AG09319 (cell line): Measurements from ENCODE around the gene STAMBPL1.

Experiments
- DNase-seq: peaks from one replicate; pipeline ENCODE4 v3.0.0-alpha.2; 2010; ENCODE audit warnings: low read depth; ENCODE audit errors: extremely low read depth
- CTCF ChIP-seq: IDR thresholded peaks from 2 replicates; pipeline ENCODE4 v1.5.1; 2011; ENCODE audit warnings: low read depth, mild to moderate bottlenecking, inconsistent platforms, low read length, moderate library complexity

STAMBPL1 gene

GRCh38 chr10:88963318-88963717, 83.3 kb downstream of the STAMBPL1 start:
- no peak for TF ChIP-seq CTCF

GRCh38 chr10:88964360-88964759, 84.3 kb downstream of the STAMBPL1 start:
- no peak for TF ChIP-seq CTCF
- no peak for DNase-seq

More at GRCh38 chr10:88963318-88963717, 83.3 kb downstream of the STAMBPL1 start:
- DNase-seq, result no peak

- DNase-seq, result no peak
- no peak for TF ChIP-seq CTCF
These were observed 84.9 kb downstream of the STAMBPL1 start for GRCh38 chr10:88964869-88965415.

- TF ChIP-seq CTCF, result no peak
- no peak for DNase-seq
These were observed 86.8 kb downstream of the STAMBPL1 start for GRCh38 chr10:88966797-88967196.

- TF ChIP-seq CTCF, result no peak
- peak; percentile 29 for DNase-seq
These were observed 88.3 kb downstream of the STAMBPL1 start for GRCh38 chr10:88968391-88968790.

GRCh38 chr10:88971221-88972061, 91.4 kb downstream of the STAMBPL1 start:
- TF ChIP-seq CTCF, result no peak
- no peak for DNase-seq
